GM21381 (cell line): ENCODE measurements around the gene RIMS1.

Source experiments
- ATAC-seq: cut with Tn5 transposase; IDR thresholded peaks from one replicate; pipeline ENCODE4 v1.9.1; 2021; ENCODE audit warnings: mild to moderate bottlenecking, moderate library complexity; ENCODE audit not compliant: unreplicated experiment

Gene RIMS1

GRCh38 chr6:72084992-72085569 is 198.7 kb downstream of the RIMS1 start:
- ATAC-seq, result no peak

GRCh38 chr6:72094506-72094905 is 208.2 kb downstream of the RIMS1 start:
- ATAC-seq, result no peak

- no peak for ATAC-seq
Observed at GRCh38 chr6:72102561-72102960, 216.2 kb downstream of the RIMS1 start.

- ATAC-seq, result no peak
Observed at GRCh38 chr6:72111611-72112010, 225.3 kb downstream of the RIMS1 start.

GRCh38 chr6:72130327-72130726 is 244.0 kb downstream of the RIMS1 start:
- no peak for ATAC-seq

GRCh38 chr6:72132427-72132826 is 246.1 kb downstream of the RIMS1 start:
- ATAC-seq, result no peak

GRCh38 chr6:72132851-72133250 is 246.5 kb downstream of the RIMS1 start:
- ATAC-seq, result no peak

GRCh38 chr6:72133324-72133723 is 247.0 kb downstream of the RIMS1 start:
- ATAC-seq, result no peak

- no peak for ATAC-seq
Observed at GRCh38 chr6:72140795-72141194, 254.4 kb downstream of the RIMS1 start.

- ATAC-seq, result no peak
Observed at GRCh38 chr6:72149715-72150114, 263.4 kb downstream of the RIMS1 start.

- no peak for ATAC-seq
Observed at GRCh38 chr6:72151742-72152141, 265.4 kb downstream of the RIMS1 start.

- ATAC-seq, result no peak
Observed at GRCh38 chr6:72175916-72176315, 289.6 kb downstream of the RIMS1 start.

- ATAC-seq, result peak; percentile 66
Observed at GRCh38 chr6:72182337-72183246, 296.2 kb downstream of the RIMS1 start.

- no peak for ATAC-seq
Observed at GRCh38 chr6:72203983-72204382, 317.6 kb downstream of the RIMS1 start.

- no peak for ATAC-seq
Observed at GRCh38 chr6:72205500-72205899, 319.1 kb downstream of the RIMS1 start.

GRCh38 chr6:72206606-72207005 is 320.3 kb downstream of the RIMS1 start:
- ATAC-seq, result no peak

GRCh38 chr6:72212686-72213085 is 326.3 kb downstream of the RIMS1 start:
- peak; percentile 58 for ATAC-seq

GRCh38 chr6:72213654-72214053 is 327.3 kb downstream of the RIMS1 start:
- no peak for ATAC-seq

GRCh38 chr6:72216222-72217068 is 330.1 kb downstream of the RIMS1 start:
- no peak for ATAC-seq

GRCh38 chr6:72217626-72218025 is 331.3 kb downstream of the RIMS1 start:
- no peak for ATAC-seq

- peak; percentile 70 for ATAC-seq
Observed at GRCh38 chr6:72218125-72218524, 331.8 kb downstream of the RIMS1 start.
